GM18520 (cell line): Measurements from ENCODE around the gene ECE2.

ENCODE experiments used
- ATAC-seq: cut with Tn5 transposase; IDR thresholded peaks from one replicate; pipeline ENCODE4 v1.9.1; 2021; ENCODE audit not compliant: unreplicated experiment

Gene ECE2

DNA sequence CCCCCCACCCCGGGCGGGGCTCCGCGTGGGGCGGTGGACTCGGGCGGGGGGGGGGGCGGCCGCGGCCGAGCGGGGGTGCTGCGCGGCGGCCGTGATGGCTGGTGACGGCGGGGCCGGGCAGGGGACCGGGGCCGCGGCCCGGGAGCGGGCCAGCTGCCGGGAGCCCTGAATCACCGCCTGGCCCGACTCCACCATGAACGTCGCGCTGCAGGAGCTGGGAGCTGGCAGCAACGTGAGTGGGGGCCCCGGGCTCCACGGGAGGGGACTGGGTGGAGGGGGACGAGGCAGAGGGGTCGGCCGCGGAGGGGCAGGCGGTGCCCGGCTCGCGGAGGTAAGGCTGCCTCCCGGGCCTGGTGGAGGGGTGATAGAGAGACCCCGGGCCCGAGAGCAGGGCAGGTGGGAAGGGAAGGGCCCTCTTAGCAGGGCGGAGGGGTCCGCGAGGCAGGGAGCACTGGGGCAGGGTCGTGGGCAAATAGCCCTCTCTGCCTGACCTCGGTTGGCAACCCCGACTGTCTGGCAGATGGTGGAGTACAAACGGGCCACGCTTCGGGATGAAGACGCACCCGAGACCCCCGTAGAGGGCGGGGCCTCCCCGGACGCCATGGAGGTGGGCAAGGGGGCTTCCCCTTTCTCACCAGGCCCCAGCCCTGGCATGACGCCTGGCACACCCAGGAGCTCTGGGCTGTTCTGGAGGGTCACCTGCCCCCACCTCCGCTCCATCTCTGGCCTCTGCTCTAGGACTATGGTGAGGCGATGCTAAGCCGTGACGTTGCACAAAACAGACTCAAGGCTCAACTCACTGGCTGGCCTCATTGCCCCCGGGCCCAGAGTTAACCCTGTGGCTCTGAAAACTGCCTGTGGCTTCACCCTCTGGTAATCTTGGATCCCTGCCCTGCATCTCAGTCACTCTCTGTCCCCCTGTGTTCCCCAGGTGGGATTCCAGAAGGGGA, at the start of gene ECE2:
Gene ECE2, plus strand, starts transcription at position 62 of the 950 bp plus-strand sequence. Its CDS starts 132 bp downstream, at position 194.
- no peak for ATAC-seq

DNA sequence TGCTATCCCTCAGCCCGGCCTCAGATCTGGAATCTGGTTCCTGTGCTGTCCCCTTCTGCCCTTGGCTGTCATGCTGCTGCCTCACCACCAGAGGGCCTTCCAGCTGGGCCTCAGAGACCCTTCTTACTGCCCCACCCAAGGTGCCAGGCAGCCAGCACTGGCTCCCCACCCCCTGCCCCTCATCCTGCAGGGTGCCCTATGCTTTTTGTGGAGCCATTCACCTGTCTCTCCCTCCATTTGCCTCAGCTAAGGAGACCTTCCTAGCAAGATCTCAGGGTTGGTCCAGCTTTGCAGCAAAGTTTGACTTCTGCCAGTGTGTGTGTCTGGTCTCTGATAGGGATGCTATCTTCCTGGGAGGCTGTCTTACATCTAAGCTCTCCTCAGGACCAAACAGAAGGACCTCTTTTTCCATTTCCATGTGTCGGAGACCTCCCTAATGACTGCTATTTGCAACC, 48.3 kb upstream of the ECE2 start:
- no peak for ATAC-seq

DNA sequence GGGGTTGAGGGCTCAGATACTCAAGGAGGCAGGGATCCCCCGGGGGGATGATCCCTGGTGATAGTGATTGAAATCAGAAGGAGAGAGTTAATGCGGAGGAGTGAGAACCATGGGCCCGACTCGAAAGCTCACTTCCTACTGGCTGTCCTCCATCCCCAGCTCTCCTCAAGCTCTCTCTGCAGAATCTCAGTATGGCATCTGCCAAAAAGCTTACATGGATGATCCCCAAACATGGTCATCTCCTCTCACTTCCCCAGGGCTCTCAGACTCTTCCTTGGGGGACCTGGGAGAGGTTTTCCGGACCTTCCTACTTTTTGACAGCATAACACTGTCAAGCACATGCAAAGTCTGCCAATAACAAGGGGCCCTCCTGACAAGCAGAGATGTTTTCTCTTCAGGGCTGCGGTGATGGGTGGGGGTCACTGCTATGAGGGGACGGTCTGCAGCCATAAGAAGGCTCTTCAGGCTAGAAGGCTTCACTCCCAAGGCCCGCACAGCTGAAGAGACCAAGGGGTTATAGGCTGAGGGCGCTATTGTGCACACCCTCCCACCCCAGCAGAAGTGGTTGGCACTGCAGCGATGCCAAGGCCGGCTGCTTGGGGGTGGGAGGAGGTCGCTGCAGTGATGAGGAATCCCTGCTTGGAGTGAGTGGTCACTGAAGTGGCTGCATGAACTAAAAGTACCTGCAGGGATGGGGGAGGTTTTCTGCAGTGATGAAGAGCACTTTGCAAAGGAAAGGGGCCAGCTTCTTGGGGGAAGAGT, 47.3 kb upstream of the ECE2 start:
- ATAC-seq = no peak

DNA sequence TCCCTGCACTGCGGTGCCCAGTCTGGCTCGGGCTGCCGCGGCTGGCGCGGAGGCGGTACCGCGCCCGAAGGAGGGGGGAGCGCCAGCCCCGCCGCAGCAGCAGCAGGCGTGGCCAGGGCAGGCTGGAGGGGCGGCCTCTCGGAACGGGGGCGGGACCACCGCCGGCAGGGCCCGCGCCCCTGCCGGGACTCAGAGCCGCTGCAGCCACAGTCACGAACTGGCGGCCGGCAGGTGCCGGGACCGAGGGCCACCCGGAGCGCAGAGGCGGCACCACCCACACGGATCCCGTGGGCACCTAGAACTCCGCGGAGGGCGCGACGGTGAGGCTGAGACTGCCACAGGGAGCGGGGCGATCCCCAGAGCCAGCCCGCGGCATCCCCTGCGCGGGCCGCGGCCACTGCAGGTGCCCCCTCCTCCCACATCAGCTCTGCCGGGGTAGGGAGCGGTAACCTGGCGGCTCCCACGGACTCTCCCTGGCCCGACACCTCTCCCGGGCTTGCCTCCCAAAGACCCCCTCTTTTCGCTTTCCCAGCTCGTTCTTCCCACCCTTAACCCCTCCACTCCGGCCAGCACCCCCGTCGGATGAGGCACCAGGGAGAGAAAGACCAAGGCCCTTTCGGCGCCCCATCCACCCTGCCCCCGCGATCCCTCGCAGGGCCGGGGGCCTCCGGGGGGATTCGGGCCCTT, 46.3 kb upstream of the ECE2 start, which contains the start of gene VWA5B2:
Gene VWA5B2, plus strand, starts transcription at position 192 of the 687 bp plus-strand sequence. CDS start 944 bp downstream, outside the sequence.
- ATAC-seq = peak; percentile 51

DNA sequence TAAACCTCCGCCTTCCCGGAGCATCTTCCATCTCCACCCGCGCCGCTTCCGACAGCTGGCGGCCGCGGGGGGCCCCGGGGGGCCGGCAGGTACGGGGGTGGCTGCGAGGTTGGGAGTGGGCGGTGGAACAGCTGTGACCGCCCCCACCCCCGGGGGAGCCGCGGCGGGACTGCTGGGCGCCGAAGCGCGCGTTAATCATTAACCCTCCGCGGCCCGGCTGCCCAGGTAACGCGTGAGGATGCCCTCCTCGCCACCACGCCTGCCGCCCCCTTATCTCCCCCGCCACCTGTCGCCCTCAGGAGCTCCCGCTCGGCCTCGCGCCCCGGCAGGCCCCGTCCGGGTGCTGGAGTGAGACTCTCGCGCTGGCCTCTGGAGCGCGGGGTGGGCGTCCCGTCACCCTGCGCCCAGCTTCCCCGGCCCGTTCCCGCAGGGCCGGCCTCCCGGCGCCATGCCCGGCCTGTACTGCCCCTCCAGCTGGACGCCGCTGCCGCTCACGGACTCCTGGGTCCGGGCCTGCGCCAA, 45.7 kb upstream of the ECE2 start:
- no peak for ATAC-seq

DNA sequence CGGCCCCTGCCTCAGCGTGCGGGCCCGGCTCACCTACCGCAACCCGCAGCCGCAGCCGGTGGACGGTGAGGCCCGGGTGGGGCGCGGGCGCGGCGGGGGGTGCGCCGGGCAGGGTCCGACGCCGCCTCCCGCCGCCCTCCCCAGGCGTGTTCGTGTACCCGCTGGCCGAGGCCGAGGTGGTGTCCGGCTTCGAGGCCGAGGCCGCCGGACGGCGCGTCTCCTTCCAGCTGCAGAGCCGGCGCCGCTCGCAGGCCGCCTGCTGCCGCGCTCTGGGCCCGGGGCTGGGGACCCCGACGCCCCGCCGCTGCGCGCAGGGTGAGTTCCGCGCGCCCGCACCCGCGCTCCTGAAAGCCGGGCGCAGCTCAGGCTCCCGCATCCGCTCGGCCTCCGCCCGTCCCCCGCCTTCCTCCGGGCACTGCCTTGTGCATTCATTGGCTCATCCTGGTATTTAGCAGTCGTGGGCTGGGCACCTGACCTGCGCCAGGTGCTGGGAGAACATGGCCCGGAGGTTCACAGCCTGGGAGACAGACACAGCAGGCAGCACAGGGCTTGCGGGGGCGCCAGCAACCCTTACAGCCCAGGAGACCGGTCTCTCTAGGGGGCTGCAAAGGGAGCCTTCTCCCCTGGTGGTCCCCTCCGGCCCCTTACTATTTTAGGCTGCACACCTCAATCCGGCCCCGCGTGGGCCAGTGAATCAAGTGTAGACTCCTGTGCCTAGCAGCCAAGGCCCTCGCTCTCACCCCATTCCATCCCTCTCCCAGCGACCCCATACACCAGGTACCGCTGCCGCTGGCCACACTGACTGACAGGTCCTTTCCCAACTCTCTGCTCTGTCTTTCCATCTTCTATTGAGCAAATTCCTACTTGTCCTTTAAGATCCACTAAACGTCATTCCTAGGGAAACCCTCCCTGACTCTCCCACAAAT, 45.0 kb upstream of the ECE2 start:
- no peak for ATAC-seq

DNA sequence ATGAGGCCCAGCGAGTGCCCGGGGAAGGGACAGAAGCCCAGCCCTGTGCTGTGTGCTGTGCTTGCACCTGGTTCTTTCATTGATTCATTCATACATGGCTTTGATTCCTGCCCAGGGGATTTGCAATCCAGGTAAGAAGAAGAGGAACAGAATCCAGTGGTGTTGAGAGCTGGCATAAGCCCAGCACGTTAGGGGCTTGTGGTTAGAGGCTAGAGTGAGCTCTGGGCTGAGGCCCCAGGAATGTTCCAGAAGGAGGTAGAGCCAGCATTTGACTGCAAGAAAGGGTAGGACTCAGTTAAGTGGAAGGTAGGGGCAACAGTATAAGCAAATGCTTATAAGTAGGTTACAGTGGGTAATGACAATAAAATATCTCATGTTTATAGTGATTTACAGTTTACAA, 44.2 kb upstream of the ECE2 start:
- ATAC-seq = no peak

DNA sequence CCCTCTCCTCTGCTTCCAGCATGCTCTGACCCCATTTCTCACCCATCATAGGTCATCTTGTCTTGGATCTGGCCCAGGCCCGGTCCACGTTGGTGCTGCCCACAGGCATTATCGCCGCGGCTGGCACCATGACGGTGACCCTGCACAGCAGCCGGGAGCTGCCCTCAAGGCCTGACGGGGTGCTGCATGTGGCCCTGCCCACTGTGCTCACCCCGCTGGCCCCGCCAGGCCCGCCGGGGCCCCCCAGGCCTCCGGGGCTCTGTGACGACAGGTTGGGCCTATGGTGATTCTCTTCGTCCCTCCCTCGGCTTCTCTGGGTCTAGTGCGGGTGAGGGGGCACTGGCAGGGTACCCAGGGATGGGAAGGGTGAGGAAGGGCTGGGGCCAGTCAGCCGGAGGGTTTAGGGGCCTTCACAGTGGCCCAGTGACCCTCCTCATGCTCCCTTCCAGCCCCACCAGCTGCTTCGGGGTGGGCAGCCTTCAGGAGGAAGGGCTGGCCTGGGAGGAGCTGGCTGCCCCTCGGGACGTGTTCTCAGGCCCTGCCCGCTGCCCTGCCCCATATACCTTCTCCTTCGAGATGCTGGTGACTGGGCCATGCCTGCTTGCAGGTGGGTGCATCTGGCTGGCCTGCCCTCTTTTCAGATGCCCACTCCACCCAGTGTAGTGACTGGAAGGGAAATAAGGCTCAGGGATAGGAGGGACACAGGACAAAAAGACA, 42.5 kb upstream of the ECE2 start:
- ATAC-seq = no peak

DNA sequence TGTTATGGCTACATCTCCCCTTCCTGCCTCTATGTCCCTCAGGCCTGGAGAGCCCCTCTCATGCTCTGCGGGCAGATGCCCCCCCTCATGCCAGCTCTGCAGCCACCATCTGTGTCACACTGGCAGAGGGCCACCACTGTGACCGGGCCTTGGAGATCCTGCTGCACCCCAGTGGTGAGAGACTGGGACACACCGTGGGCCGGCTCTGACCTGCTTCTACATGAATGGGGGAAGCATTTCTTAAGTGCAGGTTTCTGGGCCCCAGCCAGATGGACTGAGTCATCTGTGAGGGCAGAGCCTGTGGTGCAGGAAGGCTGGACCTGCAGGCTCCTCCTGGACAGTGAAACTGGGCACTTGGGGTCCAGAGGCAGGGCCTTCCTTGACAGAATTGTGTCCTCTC, 41.6 kb upstream of the ECE2 start:
- ATAC-seq = no peak

DNA sequence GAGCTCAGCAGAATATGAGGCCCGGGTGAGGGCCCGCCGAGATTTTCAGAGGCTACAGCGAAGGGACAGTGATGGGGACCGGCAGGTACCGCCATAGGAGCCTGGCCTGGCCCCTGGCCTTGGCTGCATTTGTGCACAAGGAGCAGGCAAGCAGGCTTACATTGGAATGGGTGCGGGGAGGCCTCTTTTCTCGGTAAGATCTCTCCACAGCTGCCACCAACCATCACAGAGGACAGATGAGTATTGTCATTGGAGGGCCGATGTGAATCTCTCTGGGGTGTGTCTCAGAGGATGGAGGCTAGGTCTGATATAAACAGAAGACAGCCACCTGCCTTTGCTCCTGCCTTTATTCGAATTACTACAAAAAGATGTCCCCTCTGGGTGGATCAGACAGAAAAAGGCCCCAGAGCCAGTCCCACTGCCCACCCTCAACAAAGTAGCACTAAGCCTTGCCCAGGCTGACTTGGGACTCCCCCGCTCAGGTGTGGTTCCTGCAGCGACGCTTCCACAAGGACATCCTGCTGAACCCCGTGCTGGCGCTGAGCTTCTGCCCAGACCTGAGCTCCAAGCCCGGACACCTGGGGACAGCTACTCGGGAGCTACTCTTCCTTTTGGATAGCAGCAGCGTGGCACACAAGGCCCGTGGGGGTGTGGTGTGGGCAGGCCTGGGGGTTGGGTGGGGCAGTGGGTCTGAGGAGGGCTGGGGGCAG, 41.0 kb upstream of the ECE2 start:
- ATAC-seq = no peak

DNA sequence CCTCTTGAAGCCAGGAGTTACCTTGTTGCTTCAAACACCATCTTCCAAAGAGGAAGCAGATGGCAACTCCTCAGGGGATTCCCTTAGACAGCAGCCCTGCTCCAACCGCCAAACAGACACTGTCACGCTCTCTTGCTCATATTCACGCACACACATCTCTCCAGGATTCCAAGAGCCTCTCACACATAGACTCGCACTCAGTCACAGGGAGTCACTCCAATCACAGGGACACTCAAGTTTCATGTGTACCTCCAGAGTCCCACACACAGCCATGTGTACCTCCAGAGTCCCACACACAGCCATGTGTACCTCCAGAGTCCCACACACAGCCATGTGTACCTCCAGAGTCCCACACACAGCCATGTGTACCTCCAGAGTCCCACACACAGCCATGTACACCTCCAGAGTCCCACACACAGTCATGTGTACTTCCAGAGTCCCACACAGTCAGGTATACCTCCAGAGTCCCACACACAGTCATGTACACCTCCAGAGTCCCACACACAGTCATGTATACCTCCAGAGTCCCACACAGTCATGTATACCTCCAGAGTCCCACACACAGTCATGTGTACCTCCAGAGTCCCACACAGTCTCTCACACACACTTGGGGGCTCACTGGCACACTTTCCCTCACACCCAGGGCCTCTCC, 40.3 kb upstream of the ECE2 start:
- ATAC-seq = no peak

DNA sequence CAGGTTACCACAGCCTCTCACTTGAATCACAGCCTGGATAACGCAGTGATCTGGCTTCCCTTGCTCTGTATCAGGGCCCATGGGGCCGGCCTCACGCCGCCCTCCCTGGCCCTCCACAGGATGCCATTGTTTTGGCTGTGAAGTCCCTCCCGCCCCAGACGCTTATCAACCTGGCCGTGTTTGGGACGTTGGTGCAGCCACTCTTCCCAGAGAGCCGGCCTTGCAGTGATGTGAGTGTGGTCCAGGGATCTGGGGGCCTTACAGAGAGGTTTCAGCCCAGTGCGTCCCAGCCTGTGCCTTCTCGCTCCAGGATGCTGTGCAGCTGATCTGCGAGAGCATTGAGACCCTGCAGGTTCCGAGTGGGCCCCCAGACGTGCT, 39.8 kb upstream of the ECE2 start:
- ATAC-seq = no peak

DNA sequence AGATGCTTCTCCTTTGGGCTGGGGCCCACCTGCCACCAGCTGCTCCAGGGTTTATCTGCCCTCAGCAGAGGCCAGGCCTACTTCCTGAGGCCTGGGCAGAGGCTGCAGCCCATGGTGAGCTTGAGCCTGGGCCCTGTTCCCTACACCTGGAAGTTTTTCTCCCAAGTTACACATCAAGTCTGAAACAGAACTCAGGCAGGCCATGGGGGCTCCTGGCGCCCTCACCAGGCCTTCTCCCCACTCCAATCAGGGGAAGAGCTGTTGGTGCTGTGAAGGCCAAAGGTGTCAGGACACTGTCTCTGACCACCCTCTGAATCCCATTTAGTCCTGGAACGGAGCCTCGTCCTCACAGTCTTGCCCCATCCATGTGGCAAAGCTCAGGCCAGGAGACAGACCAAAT, 39.2 kb upstream of the ECE2 start:
- ATAC-seq = no peak

DNA sequence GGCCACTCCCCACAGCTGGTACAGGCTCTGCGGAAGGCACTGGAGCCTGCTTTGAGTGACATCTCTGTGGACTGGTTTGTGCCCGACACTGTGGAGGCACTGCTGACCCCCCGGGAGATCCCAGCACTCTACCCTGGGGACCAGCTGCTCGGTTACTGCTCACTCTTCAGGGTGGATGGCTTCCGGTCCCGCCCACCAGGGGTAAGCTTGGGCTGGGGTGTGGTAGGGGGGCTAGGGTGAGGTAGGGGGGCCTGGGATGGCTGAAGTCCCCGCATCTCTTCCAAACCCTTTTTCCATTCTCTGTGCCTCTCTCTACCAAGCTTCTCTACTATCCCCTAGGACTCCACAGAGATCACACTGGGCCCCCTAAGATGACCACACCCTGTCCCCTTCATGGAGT, 38.6 kb upstream of the ECE2 start:
- ATAC-seq = no peak

DNA sequence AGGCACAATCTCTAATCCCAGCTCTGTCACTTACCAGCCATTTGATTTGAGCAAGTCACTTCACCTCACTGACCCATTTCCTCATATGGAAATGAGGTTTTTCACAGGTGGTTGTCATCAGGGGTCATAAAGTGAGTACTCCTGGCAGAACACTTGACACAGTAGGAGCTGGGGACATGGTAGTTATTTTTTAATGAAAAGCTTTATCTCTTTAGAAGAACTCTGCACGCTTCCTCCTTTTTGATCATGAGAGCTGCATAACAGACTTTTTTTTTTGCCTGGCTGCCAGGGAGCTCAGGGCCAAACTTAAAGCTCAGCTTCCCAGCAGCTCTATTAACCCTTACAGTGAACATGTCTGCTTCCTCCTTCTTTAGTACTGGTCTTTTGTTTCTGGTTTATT, 38.0 kb upstream of the ECE2 start:
- ATAC-seq = no peak

DNA sequence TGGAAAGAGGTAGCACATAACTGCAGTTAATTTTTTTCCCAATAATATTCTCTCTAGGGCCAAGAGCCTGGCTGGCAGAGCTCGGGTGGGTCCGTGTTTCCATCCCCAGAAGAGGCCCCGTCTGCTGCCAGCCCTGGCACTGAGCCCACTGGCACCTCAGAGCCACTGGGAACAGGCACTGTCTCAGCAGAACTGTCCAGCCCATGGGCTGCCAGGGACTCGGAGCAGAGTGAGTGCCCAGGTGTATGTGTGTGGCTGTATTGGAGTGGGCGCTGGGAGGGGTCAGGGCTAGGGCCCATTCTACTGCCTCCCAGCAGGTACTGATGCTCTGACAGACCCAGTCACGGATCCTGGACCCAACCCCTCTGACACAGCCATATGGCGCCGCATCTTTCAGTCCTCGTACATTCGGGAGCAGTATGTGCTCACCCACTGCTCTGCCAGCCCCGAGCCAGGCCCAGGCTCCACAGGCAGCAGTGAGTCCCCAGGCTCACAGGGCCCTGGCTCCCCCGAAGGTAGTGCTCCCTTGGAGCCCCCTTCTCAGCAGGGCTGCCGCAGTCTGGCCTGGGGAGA, 37.5 kb upstream of the ECE2 start:
- ATAC-seq = no peak

DNA sequence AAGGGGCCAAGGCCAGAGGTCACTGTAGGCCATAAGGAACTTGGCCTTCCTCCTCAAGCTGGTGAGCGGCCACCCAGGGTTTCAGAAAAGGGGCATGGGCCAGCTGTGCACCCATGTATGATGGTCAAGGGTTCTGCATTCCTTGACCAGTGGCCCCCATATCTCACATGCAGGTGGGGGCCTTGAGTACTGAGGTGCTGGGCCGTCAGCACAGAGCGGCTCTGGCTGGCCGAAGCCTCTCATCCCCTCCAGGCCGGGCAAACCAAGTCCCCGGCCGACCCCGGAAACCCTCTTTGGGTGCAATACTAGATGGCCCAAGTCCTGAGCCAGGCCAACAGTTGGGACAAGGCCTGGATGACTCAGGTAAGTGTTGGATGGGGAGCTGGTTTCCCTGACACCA, 36.6 kb upstream of the ECE2 start:
- ATAC-seq = no peak

DNA sequence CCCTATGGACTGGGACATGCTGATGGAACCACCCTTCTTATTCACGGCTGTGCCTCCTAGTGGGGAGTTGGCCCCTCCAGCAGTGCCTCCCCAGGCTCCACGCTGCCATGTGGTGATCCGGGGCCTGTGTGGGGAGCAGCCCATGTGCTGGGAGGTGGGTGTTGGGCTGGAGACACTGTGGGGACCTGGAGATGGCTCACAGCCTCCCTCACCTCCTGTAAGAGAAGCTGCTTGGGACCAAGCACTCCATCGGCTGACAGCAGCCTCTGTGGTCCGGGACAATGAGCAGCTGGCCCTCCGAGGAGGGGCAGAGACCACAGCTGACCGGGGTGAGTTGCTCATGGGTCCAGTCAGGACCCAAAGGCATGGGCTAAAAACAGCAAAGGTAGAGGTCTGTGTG, 36.1 kb upstream of the ECE2 start:
- no peak for ATAC-seq
